RWPE1 (cell line): ENCODE results near the gene PDE4D.
A peak's percentile ranks its signal among the peaks of the same experiment; 100 is the strongest.

ENCODE experiments used
- CTCF ChIA-PET: fragments of 350-600 bp; sonication (Branson Sonifier 250); formaldehyde crosslinking; extraction: SDS; loops from one replicate; lab custom pipeline; 2021; lab: Yijun Ruan, JAX
- POLR2A ChIA-PET: fragments of 400-600 bp; formaldehyde crosslinking; extraction: SDS; loops from one replicate; lab custom pipeline; 2020; ENCODE audit warnings: antibody characterized with exemption; ENCODE audit not compliant: low non-redundant PET; lab: Yijun Ruan, JAX
- DNase-seq: peaks from one replicate; pipeline ENCODE4 v3.0.0; 2012; ENCODE audit warnings: low spot score
- H3K27ac ChIP-seq: fragments of 450-650 bp; 2 replicates; pipeline ENCODE4 v1.5.1; 2017
- CTCF ChIP-seq: fragments of 450-650 bp; conservative IDR thresholded peaks from 2 replicates; pipeline ENCODE4 v1.5.1; 2017; ENCODE audit warnings: low read depth, mild to moderate bottlenecking

PDE4D gene

GRCh38 chr5:59558501-59558900 lies 335.0 kb downstream of the PDE4D start:
- no peak for TF ChIP-seq CTCF
- ChIA-PET CTCF (no interaction called here), POLR2A (no interaction called here)
- H3K27ac ChIP-seq, result no peak overlapping the region
- no peak for DNase-seq

GRCh38 chr5:59557572-59557971 lies 336.0 kb downstream of the PDE4D start:
- POLR2A ChIA-PET, result no interaction called here
- H3K27ac ChIP-seq, result no peak overlapping the region
- CTCF ChIA-PET, result interaction anchor here (0.6 to 1.2 kb wide), 2 partner anchors 9 to 49 kb away, joined by 3 to 4 read pairs; no protein-coding TSS in a partner anchor
- no peak for TF ChIP-seq CTCF
- DNase-seq, result no peak

GRCh38 chr5:59555596-59555995 lies 337.9 kb downstream of the PDE4D start:
- no peak overlapping the region for H3K27ac ChIP-seq
- POLR2A ChIA-PET, result no interaction called here
- no peak for DNase-seq
- CTCF ChIA-PET, result no interaction called here
- no peak for TF ChIP-seq CTCF

- POLR2A ChIA-PET, result no interaction called here
- CTCF ChIA-PET, result interaction anchor here (0.5 kb wide), 1 partner anchor 107 kb away, joined by 3 read pairs; no protein-coding TSS in a partner anchor
Measured at GRCh38 chr5:59554501-59554900, 339.0 kb downstream of the PDE4D start.

GRCh38 chr5:59553992-59554391 lies 339.5 kb downstream of the PDE4D start:
- DNase-seq, result no peak
- ChIA-PET POLR2A (no interaction called here), CTCF (interaction anchor here (0.7 kb wide), 1 partner anchor 608 kb away, joined by 5 read pairs; no protein-coding TSS in a partner anchor)
- TF ChIP-seq CTCF, result no peak
- H3K27ac ChIP-seq, result no peak overlapping the region

More at GRCh38 chr5:59554501-59554900, 339.0 kb downstream of the PDE4D start:
- H3K27ac ChIP-seq, result no peak overlapping the region
- DNase-seq, result no peak
- no peak for TF ChIP-seq CTCF

- ChIA-PET CTCF (interaction anchor here (1.6 kb wide), 1 partner anchor 9 kb away, joined by 3 read pairs; no protein-coding TSS in a partner anchor), POLR2A (no interaction called here)
- no peak for TF ChIP-seq CTCF
- no peak overlapping the region for H3K27ac ChIP-seq
- peak; percentile 19 for DNase-seq
Measured at GRCh38 chr5:59548807-59549357, 344.6 kb downstream of the PDE4D start.
